ENCODE results near the gene LSM14A. TPM values are rescaled to one million over a fixed set of nuclear protein-coding genes. Genes with fewer than 3 reads are reported as not detected.
"Not testable (repeated sequence)": the region's sequence is repeated elsewhere in the genome, so short reads cannot be mapped to it uniquely, and the experiment has no call there.

The LSM14A gene
- total RNA-seq, 2 donors from 2014 or later, result 93.2 to 109 TPM

DNA sequence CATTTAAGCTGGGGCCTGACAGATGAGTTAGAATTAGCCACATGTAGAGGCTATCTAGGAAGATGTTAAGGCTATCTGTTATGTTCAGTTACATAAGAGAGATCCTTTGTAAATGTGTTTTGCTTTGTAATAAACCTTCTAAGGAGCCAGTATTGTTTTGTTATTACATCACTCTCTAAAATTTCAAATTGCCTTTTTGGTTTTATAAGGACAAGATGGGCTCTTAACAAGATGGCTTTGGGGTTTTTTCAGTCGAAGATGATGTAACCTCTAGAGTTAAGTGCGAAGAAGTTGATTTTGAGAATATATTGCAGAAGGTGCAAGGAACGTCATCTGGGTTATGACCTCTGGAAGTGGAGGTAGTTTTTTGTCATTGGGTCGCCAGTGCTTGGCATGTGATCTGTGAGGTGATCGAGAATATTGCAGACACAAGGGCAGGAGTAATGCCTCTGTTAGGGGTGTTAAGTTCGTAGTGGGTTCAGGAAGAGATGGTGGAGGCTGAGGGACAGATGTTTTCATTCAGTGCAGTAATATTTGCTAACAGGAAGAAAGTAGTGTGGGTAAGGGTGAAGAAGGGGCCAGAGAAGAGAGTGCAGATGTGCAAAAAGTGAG lies 12.7 kb downstream of the LSM14A start:
- DNase-seq (ENCODE audit: low spot score), result no peak
- intact Hi-C loops (cut with DNase I), result no loop called here

DNA sequence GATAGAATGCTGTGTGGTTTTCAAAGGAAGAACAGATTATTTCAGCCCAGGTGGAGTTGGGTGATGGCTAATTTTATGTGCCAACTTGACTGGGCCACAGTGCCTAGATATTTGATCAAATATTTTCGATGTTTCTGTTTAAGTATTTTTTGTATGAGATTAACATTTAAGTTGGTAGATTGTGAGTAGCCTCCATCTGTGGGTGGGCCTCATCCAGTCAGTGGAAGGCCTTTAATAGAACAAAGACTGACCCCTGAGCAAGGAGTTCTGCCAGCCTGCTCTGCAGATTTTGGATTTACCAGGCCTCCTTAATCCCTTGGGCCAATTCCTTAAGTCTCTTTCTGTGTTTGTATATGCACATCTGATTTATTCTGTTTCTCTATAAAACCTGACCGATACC lies 13.9 kb downstream of the LSM14A start:
- DNase-seq (ENCODE audit: low spot score), result no peak

GRCh38 chr19:34187011-34187410 lies 14.7 kb downstream of the LSM14A start:
- DNase-seq (ENCODE audit: low spot score), result no peak
- intact Hi-C loops (cut with DNase I), result no loop called here

More for the DNA sequence above, 13.9 kb downstream of the LSM14A start:
- intact Hi-C loops (cut with DNase I), result no loop called here

DNA sequence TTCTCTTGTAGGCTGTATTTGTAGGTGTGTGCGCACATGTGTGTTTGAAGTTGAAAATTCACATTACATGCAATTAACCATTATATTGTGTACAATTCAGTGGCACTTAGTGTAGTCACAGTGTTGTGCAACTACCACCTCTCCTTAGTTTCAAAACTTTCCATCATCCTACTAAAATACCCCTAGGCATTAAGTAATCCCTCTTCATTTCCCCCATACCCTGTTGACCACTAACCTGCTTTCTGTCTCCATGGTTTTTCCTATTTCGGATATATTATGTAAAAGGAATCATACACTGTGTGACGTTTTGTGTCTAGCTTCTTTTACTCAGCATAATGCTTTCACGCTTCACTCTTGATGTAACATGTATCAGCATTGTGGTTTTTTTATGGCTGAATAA lies 16.1 kb downstream of the LSM14A start:
- intact Hi-C loops (cut with DNase I), result no loop called here
- no peak for DNase-seq (ENCODE audit: low spot score)

- intact Hi-C loops (cut with DNase I), result no loop called here
- no peak for DNase-seq (ENCODE audit: low spot score)
Observed at GRCh38 chr19:34189199-34189916, 17.1 kb downstream of the LSM14A start.

DNA sequence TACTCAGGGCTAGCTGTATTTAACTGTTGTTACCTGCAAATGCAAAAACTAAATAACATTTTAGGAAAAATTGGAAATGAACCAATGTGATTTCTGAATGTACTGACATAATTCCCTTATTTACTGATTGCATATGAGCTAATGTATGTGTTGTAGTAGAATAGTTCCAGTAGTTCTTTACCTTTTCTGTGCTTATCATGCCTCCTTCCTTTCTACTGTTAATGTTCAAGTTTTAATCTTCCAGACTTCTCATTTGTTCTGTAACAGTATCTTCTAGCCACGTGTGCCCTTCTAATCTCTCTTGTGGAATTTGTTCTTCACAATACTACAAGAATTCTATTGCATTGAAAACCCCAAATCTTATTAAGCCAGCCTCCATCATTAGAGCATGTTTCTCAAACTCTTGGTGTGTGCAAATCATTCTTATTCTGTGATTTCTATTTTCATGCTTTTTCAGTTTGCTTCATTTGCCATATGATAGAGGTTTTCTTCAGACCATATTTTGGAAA lies 17.7 kb downstream of the LSM14A start:
- DNase-seq (ENCODE audit: low spot score), result no peak
- intact Hi-C loops (cut with DNase I), result no loop called here

DNA sequence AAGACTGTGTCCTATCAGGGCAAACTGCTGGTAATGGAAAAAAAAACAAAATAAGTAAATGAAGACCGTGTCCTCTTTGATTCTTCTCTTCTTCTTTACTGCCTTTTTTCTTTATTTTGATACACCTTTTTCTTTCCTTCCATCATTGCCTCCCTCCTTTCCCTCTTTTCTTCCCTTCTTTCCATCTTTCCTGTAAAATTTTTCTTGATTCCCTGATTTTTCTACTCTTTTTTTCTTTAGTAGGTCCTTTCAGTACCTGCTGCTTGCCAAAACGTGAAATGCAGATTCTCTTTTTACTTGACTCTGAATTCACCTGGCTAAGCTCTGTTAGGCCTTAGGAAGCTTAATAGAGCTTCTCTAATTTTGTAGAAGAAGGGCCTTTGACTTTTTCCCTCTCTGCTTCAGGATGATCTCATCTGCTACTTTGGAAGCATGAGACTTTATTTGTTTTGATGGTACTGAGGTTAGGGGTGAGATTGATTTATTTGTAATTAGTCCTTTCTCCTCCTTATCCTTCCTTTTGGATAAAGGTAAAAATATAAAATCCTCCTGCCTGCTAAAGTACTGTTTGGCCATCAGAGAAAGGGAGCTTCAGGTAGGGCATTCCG lies 19.2 kb downstream of the LSM14A start:
- DNase-seq (ENCODE audit: low spot score), result no peak
- intact Hi-C loops (cut with DNase I), result no loop called here

DNA sequence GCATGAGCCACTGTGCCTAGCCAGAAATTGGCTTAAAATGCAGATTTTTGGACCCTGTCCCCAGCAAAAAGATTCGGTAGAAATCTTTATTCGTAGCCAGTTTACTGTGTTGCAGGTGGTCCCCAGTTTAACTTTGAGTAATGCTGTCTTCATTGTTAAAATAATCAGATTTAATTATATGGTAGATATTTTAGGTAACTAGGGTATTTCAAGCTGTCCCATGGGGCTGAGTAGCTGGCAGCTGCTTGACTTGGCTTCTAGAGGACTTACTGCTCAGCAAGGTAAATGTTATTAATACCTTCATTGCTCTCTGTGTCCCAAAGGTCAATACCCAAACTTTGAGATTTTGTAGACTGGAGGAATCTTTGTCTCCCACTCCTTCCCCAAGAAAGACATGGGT lies 21.1 kb downstream of the LSM14A start:
- DNase-seq (ENCODE audit: low spot score), result no peak
- intact Hi-C loops (cut with DNase I), result no loop called here

DNA sequence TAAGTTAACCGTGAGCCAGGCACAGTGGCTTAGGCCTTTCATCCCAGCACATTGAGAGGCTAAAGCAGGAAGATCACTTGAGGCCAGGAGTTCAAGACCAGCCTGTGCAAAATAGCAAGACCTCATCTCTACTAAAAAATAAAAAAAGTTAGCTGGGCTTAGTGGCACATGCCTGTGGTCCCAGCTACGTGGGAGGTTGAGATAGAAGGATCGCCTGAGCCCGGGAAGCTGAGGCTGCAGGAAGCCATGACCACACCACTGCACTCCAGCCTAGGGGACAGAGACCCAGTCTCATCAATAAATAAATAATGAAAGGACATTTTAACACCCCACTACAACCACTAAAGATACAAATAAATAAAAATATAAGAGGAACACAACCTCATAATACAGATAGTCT lies 21.6 kb downstream of the LSM14A start:
- DNase-seq (ENCODE audit: low spot score), result no peak
- intact Hi-C loops (cut with DNase I), result no loop called here

GRCh38 chr19:34201133-34201532 lies 28.8 kb downstream of the LSM14A start:
- DNase-seq (ENCODE audit: low spot score), result no peak
- intact Hi-C loops (cut with DNase I), result no loop called here

DNA sequence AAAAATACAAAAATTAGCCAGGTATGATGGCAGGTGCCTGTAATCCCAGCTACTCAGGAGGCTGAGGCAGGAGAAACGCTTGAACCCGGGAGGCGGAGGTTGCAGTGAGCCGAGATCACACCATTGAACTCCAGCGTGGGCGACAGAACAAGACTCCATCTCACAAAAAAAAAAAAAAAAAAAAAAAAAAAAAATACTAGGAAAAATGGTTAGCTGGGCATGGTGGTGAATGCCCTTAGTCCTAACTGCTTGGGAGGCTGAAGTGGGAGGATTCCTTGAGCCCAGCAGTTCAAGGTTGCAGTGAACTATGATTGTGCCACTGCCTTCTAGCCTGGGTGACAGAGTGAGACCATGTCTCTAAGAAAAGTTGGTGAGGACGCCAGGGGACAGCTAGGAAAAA lies 33.0 kb downstream of the LSM14A start:
- intact Hi-C loops (cut with DNase I); DNase-seq (ENCODE audit: low spot score): not testable (repeated sequence)

GRCh38 chr19:34208291-34208884 lies 36.1 kb downstream of the LSM14A start:
- no peak for DNase-seq (ENCODE audit: low spot score)
- intact Hi-C loops (cut with DNase I), result no loop called here

DNA sequence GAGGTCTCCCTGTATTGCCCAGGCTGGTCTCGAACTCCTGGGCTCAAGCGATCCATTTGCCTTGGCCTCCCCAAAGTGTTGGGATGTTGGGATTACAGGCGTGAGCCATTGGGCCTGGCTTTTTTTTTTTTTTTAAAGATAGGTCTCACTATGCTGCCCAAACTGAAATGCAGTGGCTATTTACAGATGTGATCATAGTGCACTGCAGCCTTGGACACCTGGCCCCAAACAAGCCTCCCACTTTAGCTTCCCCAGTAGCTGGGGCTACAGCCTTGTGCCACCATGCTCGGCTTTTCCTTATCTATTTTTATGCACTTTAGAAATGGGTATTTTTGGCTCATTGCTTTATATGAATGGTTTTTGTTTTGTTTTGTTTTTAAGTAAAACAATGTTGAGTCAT lies 37.4 kb downstream of the LSM14A start:
- DNase-seq (ENCODE audit: low spot score), result no peak
- intact Hi-C loops (cut with DNase I), result no loop called here

DNA sequence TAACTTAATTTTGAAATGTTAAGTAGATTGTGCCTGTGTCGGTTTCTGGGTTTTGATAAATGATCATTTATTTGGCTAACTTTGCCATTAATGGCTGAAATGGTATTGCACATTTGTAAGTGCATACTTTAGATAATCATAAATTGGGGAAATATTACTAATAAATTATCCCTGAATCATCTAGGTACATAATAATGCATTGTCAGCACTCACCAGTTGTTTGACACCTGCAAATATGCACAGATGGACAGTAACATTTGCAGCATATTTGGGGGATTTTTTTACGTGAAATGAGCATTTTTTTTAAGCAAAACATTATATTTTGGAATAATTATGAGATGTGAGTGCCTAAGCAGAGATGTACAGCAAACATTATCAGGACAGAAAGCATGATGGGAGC lies 41.0 kb downstream of the LSM14A start:
- no peak for DNase-seq (ENCODE audit: low spot score)
- intact Hi-C loops (cut with DNase I), result no loop called here

GRCh38 chr19:34214040-34214439 lies 41.7 kb downstream of the LSM14A start:
- DNase-seq (ENCODE audit: low spot score), result no peak
- intact Hi-C loops (cut with DNase I), result no loop called here

DNA sequence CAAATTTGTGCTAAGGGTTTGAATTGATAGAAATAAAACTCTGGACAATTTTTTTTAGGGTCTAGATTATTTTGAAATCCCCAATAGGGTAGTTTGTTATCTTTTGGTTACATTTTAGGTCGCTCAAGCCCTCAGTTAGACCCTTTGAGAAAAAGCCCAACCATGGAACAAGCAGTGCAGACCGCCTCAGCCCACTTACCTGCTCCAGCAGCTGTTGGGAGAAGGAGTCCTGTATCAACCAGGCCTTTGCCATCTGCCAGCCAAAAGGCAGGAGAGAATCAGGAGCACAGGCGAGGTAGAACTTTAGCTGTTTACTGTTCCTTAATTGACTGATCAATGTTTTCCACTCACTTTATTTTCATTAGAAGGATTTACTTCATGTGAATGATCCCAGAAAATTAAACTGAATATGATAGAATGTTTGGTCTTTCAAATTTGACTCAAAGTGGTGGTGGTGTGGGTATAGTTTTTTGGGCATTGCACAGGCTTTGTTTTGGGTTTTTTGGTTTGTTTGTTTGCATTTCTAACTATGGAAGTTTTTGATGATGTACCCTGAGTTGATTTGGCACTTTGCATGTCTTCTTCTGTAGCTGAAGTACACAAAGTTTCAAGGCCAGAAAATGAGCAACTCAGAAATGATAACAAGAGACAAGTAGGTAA lies 42.8 kb downstream of the LSM14A start:
- intact Hi-C loops (cut with DNase I), result no loop called here
- no peak for DNase-seq (ENCODE audit: low spot score)

DNA sequence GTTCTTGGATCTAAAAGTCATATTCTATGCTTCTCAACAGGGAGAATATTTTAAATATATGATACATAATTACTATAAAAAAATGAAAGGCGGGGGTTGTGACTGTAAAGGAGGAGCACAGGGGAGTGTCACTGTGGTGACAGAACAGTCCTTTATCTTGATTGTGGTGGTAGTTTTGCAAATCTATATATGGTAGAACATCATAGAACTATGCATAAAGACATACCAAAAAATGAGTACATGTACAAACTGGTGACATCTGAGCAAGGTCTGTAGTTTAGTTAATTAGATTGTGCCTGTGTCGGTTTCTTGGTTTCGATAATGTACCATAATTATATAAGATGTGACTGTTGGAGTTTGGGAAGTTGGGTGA lies 43.3 kb downstream of the LSM14A start:
- intact Hi-C loops (cut with DNase I), result no loop called here
- DNase-seq (ENCODE audit: low spot score), result no peak

GRCh38 chr19:34216745-34217219 lies 44.5 kb downstream of the LSM14A start:
- DNase-seq (ENCODE audit: low spot score); intact Hi-C loops (cut with DNase I): not testable (repeated sequence)

DNA sequence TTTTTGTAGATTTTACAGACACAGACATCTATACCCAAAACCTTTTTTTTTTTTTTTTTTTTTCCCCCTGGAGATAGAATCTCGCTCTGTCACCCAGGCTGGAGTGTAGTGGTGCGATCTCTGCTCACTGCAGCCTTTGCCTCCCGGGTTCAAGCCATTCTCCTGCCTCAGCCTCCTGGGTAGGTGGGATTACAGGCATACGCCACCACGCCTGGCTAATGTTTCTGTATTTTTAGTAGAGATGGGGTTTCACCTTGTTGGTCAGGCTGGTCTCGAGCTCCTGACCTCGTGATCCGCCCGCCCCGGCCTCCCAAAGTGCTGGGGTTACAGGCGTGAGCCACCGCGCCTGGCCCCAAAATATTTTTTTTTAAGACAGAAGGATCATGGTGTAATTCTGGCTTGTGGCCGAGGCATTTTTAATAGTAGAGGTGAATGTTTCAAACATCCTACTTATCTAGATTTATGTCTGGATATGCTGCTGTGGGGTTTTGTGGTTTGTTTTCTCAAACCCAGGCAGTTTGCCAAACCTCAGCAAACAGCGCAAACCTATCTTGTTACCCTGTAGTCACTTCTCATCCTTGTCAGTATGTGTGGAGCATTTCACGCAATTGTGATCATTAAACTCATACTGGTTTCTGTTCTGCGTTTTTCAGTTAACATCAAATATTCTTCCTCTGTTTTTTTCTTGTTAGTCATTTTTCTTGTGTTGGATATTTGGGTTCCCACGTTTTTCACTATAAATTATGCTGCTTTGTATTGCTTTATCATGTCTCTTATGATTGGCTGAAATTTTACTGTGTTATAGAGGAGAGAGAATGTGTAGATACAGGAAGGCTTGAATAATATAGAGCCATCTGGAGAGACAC lies 45.9 kb downstream of the LSM14A start:
- no peak for DNase-seq (ENCODE audit: low spot score)
- intact Hi-C loops (cut with DNase I), result no loop called here
